NCI-H2171 treated with DMSO at 0.1 percent for 48 hours (cell line): ENCODE measurements around the gene IQGAP2.

Experiments used
- DNase-seq: peaks from one replicate; lab custom pipeline; 2025; lab: John Stamatoyannopoulos, UW

IQGAP2 gene

GRCh38 chr5:76751291-76751690 lies 348.2 kb downstream of the IQGAP2 start:
- no peak for DNase-seq

GRCh38 chr5:76754668-76755078 lies 351.6 kb downstream of the IQGAP2 start:
- DNase-seq: no peak

GRCh38 chr5:76755779-76756637 lies 352.9 kb downstream of the IQGAP2 start:
- no peak for DNase-seq

GRCh38 chr5:76757049-76757448 lies 354.0 kb downstream of the IQGAP2 start:
- DNase-seq: no peak
